ENCODE measurements around the gene PJA1.

GRCh38 chrX:69138118-69138390 lies 27.2 kb downstream of the PJA1 start:
- no peak for TF ChIP-seq POLR2A (IDR thresholded peaks at IDR 0.05; ENCODE audit: low read length)
- TF ChIP-seq GATA1 (IDR thresholded peaks at IDR 0.05; ENCODE audit: low read depth, low read length) = no peak
